ENCODE measurements around the gene MYADML2. TPM values are rescaled to one million over a fixed set of nuclear protein-coding genes. Genes with fewer than 3 reads are reported as not detected.

The MYADML2 gene
- total and polyA plus RNA-seq, 2 of the 8 experiments (the other 6 are each of a cell fraction or from before 2014, with no cell fraction given): 0.26 to 0.47 TPM

GRCh38 chr17:81930142-81931125 lies 16.6 kb downstream of the MYADML2 start:
- WGBS, 2 experiments (ENCODE audit: extremely low coverage in 1 of 2, insufficient coverage in 1 of 2, insufficient read length in 1 of 2, insufficient replicate concordance in 2 of 2, low coverage in 1 of 2, low lambda C conversion rate in 2 of 2, missing lambda C conversion rate in 1 of 2): 85% methylated on average over 20 of the region's 20 CpGs; no CpG with 5 or more reads in 1 of the 2 experiments
- no peak overlapping the region for H2BK15ac ChIP-seq (ENCODE audit: low read length)
- peaks cover 0 to 16% (median 8%) of the 10 kb centered on the region in 4 experiments; a peak in 5 of 7 replicates for H3K4me1 ChIP-seq (replicated peaks in 1 of 4; ENCODE audit: control insufficient read depth in 3 of 4, insufficient read depth in 4 of 4, low read length in 3 of 4)
- DNase-seq (ENCODE audit: low read depth in 1 of 2, low spot score in 2 of 2) (no peak), FAIRE-seq (no peak)
- no peak overlapping the region for H3K4ac ChIP-seq (replicated peaks; ENCODE audit: insufficient read length, low read depth, low read length)
- H2BK120ac ChIP-seq (replicated peaks; ENCODE audit: low read depth, low read length): no peak overlapping the region
- H3K36me3 ChIP-seq (ENCODE audit: control insufficient read depth in 2 of 4, insufficient read depth in 4 of 4, low read length in 3 of 4): peaks cover 0 to 25% (median 9%) of the 10 kb centered on the region in 4 experiments; a peak in 5 of 8 replicates
- CTCF ChIA-PET (ENCODE audit: partially characterized antibody): interaction anchor here (0.6 to 3.8 kb wide), 11 partner anchors 10 to 433 kb away, joined by 3 to 16 read pairs (median 4); partner anchors contain the start of gene NOTUM
- H3K9ac ChIP-seq (replicated peaks in 1 of 4; ENCODE audit: extremely low read depth in 1 of 4, low read depth in 3 of 4, low read length in 3 of 4): no peak overlapping the region
- no peak overlapping the region for H2BK5ac ChIP-seq (ENCODE audit: low read depth, low read length)
- H2BK12ac ChIP-seq (ENCODE audit: low read depth, low read length): no peak overlapping the region
- H3K79me1 ChIP-seq (ENCODE audit: low read depth, low read length): peaks cover 8% of the 10 kb centered on the region
- peaks cover 6 to 12% of the 10 kb centered on the region in 2 experiments; a peak in 3 of 4 replicates for H3K79me2 ChIP-seq (ENCODE audit: control insufficient read depth in 1 of 2, insufficient read depth in 2 of 2, low read length in 2 of 2)
- peaks cover 15% of the 10 kb centered on the region; the same call in 1 of the 2 replicates for H3K23me2 ChIP-seq (ENCODE audit: low read depth, low read length)
- no peaks in the 10 kb centered on the region for H3K9me3 ChIP-seq (ENCODE audit: insufficient read depth in 2 of 2, low read depth in 1 of 2, low read length in 1 of 2)
- no peak overlapping the region for H3K14ac ChIP-seq (ENCODE audit: insufficient read length)
- no peak overlapping the region for H2BK20ac ChIP-seq (ENCODE audit: low read length)
- H3K4me2 ChIP-seq (ENCODE audit: insufficient read depth in 1 of 2, low read depth in 2 of 2, low read length in 2 of 2): no peak overlapping the region
- peak in 1 of 2 experiments; percentile 75; a peak in 2 of 4 replicates for TF ChIP-seq SIN3A (conservative IDR thresholded peaks at IDR 0.05 in 1 of 2, IDR thresholded peaks at IDR 0.05 in 1 of 2; ENCODE audit: low read depth in 1 of 2, low read length in 2 of 2)
- TF ChIP-seq PHF8 (conservative IDR thresholded peaks at IDR 0.05; ENCODE audit: low read depth, low read length): no peak
- TF ChIP-seq TBP (IDR thresholded peaks at IDR 0.05; ENCODE audit: low read depth, low read length): no peak
- POLR2A ChIA-PET (ENCODE audit: partially characterized antibody): interaction anchor here (0.6 to 14.6 kb wide), 32 partner anchors 5 to 419 kb away, joined by 3 to 150 read pairs (median 3); partner anchors contain the start of genes ASPSCR1, CENPX, DUS1L and LRRC45
- no peak overlapping the region for H4K91ac ChIP-seq (replicated peaks; ENCODE audit: insufficient read length, low read length)
- no peak overlapping the region for H3K4me3 ChIP-seq (ENCODE audit: extremely low read depth in 1 of 4, insufficient read depth in 2 of 4, low read depth in 3 of 4, low read length in 4 of 4)
- H3K56ac ChIP-seq (replicated peaks; ENCODE audit: insufficient read length, low read depth, low read length): no peak overlapping the region
- H4K8ac ChIP-seq (ENCODE audit: extremely low read depth, insufficient read depth, low read length): no peak overlapping the region
- no peak overlapping the region for H3K18ac ChIP-seq (ENCODE audit: extremely low read depth, low read length)
- no peak overlapping the region for H4K5ac ChIP-seq (ENCODE audit: insufficient read length, low read depth, low read length)
- H3K27ac ChIP-seq (ENCODE audit: low read depth, low read length): no peak overlapping the region
- peaks cover 14 to 26% of the 10 kb centered on the region in 2 experiments for H4K20me1 ChIP-seq (replicated peaks in 1 of 2; ENCODE audit: control insufficient read depth in 1 of 2, insufficient read depth in 2 of 2, low read length in 2 of 2)
- H2AK5ac ChIP-seq (ENCODE audit: low read depth, low read length): no peak overlapping the region
- H2AFZ ChIP-seq (ENCODE audit: low read length): no peak overlapping the region
- H3K27me3 ChIP-seq (replicated peaks in 1 of 4; ENCODE audit: control insufficient read depth in 3 of 4, extremely low read depth in 1 of 4, insufficient read depth in 3 of 4, low read length in 3 of 4): peaks cover 0 to 12% (median 9%) of the 10 kb centered on the region in 4 experiments; a peak in 4 of 7 replicates
- H3K23ac ChIP-seq (ENCODE audit: insufficient read length): no peak overlapping the region
